Stimulated activated naive CD8-positive, alpha-beta T cell treated with anti-CD3 and anti-CD28 coated beads, Interleukin-15, amount 100 ng/mL, for 72 hours (primary cell): ENCODE results near the gene ZNF521.

ENCODE experiments used
- ATAC-seq: fragments of 150-1000 bp; cut with Tn5 transposase; 2 replicates; pipeline ENCODE4 v1.10.0; 2021; ENCODE audit warnings: mild to moderate bottlenecking, moderate library complexity
- DNase-seq, 2 donors: peaks; one replicate each; pipeline ENCODE4 v3.0.0; 2021 to 2022
- H3K27ac Mint-ChIP-seq, 2 donors: one replicate each; pipeline ENCODE4 v1.8.0; 2022; ENCODE audit warnings: mild to moderate bottlenecking in 2 of 2, mixed read lengths in 2 of 2, moderate library complexity in 2 of 2
- H3K27me3 Mint-ChIP-seq: one replicate; pipeline ENCODE4 v1.8.0; 2022; ENCODE audit warnings: mixed read lengths
- H3K4me1 Mint-ChIP-seq: one replicate; pipeline ENCODE4 v1.8.0; 2022; ENCODE audit warnings: mild to moderate bottlenecking, mixed read lengths
- H3K4me3 Mint-ChIP-seq, 2 donors: one replicate each; pipeline ENCODE4 v1.8.0; 2022; ENCODE audit warnings: mild to moderate bottlenecking in 2 of 2, mixed read lengths in 2 of 2, moderate library complexity in 1 of 2
- H3K9me3 Mint-ChIP-seq, 2 donors: one replicate each; pipeline ENCODE4 v1.8.0; 2022; ENCODE audit warnings: mixed read lengths in 2 of 2

The ZNF521 gene

GRCh38 chr18:25234740-25235345 lies 117.1 kb downstream of the ZNF521 start:
- DNase-seq (no peak), ATAC-seq (no peak)
- Mint-ChIP-seq H3K9me3 (no peaks in the 10 kb centered on the region), H3K27me3 (no peaks in the 10 kb centered on the region), H3K27ac (no peak overlapping the region), H3K4me3 (no peak overlapping the region), H3K4me1 (no peaks in the 10 kb centered on the region)

- no peak overlapping the region for H3K4me3 Mint-ChIP-seq
- no peak overlapping the region for H3K27ac Mint-ChIP-seq
- DNase-seq (no peak), ATAC-seq (no peak)
- H3K4me1 Mint-ChIP-seq: no peaks in the 10 kb centered on the region
- H3K9me3 Mint-ChIP-seq: no peaks in the 10 kb centered on the region
- no peaks in the 10 kb centered on the region for H3K27me3 Mint-ChIP-seq
Measured at GRCh38 chr18:25234322-25234639, 117.7 kb downstream of the ZNF521 start.

- no peaks in the 10 kb centered on the region for H3K9me3 Mint-ChIP-seq
- ATAC-seq (no peak), DNase-seq (no peak)
- H3K27me3 Mint-ChIP-seq: no peaks in the 10 kb centered on the region
- no peak overlapping the region for H3K4me3 Mint-ChIP-seq
- no peak overlapping the region for H3K27ac Mint-ChIP-seq
- no peaks in the 10 kb centered on the region for H3K4me1 Mint-ChIP-seq
Measured at GRCh38 chr18:25233528-25234321, 118.2 kb downstream of the ZNF521 start.

- Mint-ChIP-seq H3K4me3 (no peak overlapping the region), H3K27me3 (no peaks in the 10 kb centered on the region), H3K4me1 (no peaks in the 10 kb centered on the region), H3K9me3 (no peaks in the 10 kb centered on the region), H3K27ac (peak overlapping the region in 1 of 2 donors; percentile 44)
- DNase-seq (no peak), ATAC-seq (no peak)
Measured at GRCh38 chr18:25231327-25231691, 120.7 kb downstream of the ZNF521 start.

- no peaks in the 10 kb centered on the region for H3K9me3 Mint-ChIP-seq
- no peaks in the 10 kb centered on the region for H3K4me1 Mint-ChIP-seq
- DNase-seq (no peak), ATAC-seq (no peak)
- H3K27ac Mint-ChIP-seq: no peak overlapping the region
- no peaks in the 10 kb centered on the region for H3K27me3 Mint-ChIP-seq
- no peak overlapping the region for H3K4me3 Mint-ChIP-seq
Measured at GRCh38 chr18:25230658-25231326, 121.2 kb downstream of the ZNF521 start.

GRCh38 chr18:25229920-25230319 lies 122.0 kb downstream of the ZNF521 start:
- H3K27ac Mint-ChIP-seq: no peak overlapping the region
- H3K4me3 Mint-ChIP-seq: no peak overlapping the region
- no peaks in the 10 kb centered on the region for H3K9me3 Mint-ChIP-seq
- ATAC-seq: no peak
- H3K27me3 Mint-ChIP-seq: no peaks in the 10 kb centered on the region
- DNase-seq: no peak
- no peaks in the 10 kb centered on the region for H3K4me1 Mint-ChIP-seq

- Mint-ChIP-seq H3K4me3 (no peak overlapping the region), H3K27ac (peak overlapping the region in 1 of 2 donors; percentile 42), H3K27me3 (no peaks in the 10 kb centered on the region), H3K9me3 (no peaks in the 10 kb centered on the region), H3K4me1 (no peaks in the 10 kb centered on the region)
- ATAC-seq: no peak
- DNase-seq: no peak
Measured at GRCh38 chr18:25229081-25229480, 122.9 kb downstream of the ZNF521 start.

- ATAC-seq: no peak
- H3K4me1 Mint-ChIP-seq: no peaks in the 10 kb centered on the region
- no peak overlapping the region for H3K27ac Mint-ChIP-seq
- no peaks in the 10 kb centered on the region for H3K27me3 Mint-ChIP-seq
- no peak for DNase-seq
- H3K9me3 Mint-ChIP-seq: no peaks in the 10 kb centered on the region
- H3K4me3 Mint-ChIP-seq: no peak overlapping the region
Measured at GRCh38 chr18:25228410-25228809, 123.6 kb downstream of the ZNF521 start.

- no peak overlapping the region for H3K27ac Mint-ChIP-seq
- no peak for ATAC-seq
- H3K4me3 Mint-ChIP-seq: no peak overlapping the region
- H3K9me3 Mint-ChIP-seq: no peaks in the 10 kb centered on the region
- no peak for DNase-seq
- H3K4me1 Mint-ChIP-seq: no peaks in the 10 kb centered on the region
- no peaks in the 10 kb centered on the region for H3K27me3 Mint-ChIP-seq
Measured at GRCh38 chr18:25225151-25225550, 126.8 kb downstream of the ZNF521 start.

GRCh38 chr18:25223899-25224886 lies 127.8 kb downstream of the ZNF521 start:
- no peaks in the 10 kb centered on the region for H3K9me3 Mint-ChIP-seq
- DNase-seq (no peak), ATAC-seq (no peak)
- no peak overlapping the region for H3K4me3 Mint-ChIP-seq
- H3K4me1 Mint-ChIP-seq: no peaks in the 10 kb centered on the region
- H3K27ac Mint-ChIP-seq: no peak overlapping the region
- no peaks in the 10 kb centered on the region for H3K27me3 Mint-ChIP-seq

GRCh38 chr18:25223211-25223610 lies 128.8 kb downstream of the ZNF521 start:
- ATAC-seq (no peak), DNase-seq (no peak)
- no peak overlapping the region for H3K27ac Mint-ChIP-seq
- no peaks in the 10 kb centered on the region for H3K9me3 Mint-ChIP-seq
- no peaks in the 10 kb centered on the region for H3K4me1 Mint-ChIP-seq
- H3K27me3 Mint-ChIP-seq: no peaks in the 10 kb centered on the region
- no peak overlapping the region for H3K4me3 Mint-ChIP-seq

- Mint-ChIP-seq H3K27me3 (no peaks in the 10 kb centered on the region), H3K4me3 (no peak overlapping the region), H3K9me3 (no peaks in the 10 kb centered on the region), H3K27ac (no peak overlapping the region), H3K4me1 (no peaks in the 10 kb centered on the region)
- DNase-seq: no peak
- ATAC-seq: no peak
Measured at GRCh38 chr18:25222648-25223047, 129.3 kb downstream of the ZNF521 start.

- ATAC-seq: no peak
- Mint-ChIP-seq H3K27ac (no peak overlapping the region), H3K9me3 (no peaks in the 10 kb centered on the region), H3K4me3 (no peak overlapping the region), H3K27me3 (no peaks in the 10 kb centered on the region), H3K4me1 (no peaks in the 10 kb centered on the region)
- no peak for DNase-seq
Measured at GRCh38 chr18:25210622-25211021, 141.3 kb downstream of the ZNF521 start.

GRCh38 chr18:25192065-25192464 lies 159.9 kb downstream of the ZNF521 start:
- DNase-seq (no peak), ATAC-seq (no peak)
- Mint-ChIP-seq H3K4me1 (no peaks in the 10 kb centered on the region), H3K9me3 (no peaks in the 10 kb centered on the region), H3K4me3 (no peak overlapping the region), H3K27ac (no peak overlapping the region), H3K27me3 (no peaks in the 10 kb centered on the region)

- Mint-ChIP-seq H3K4me1 (no peaks in the 10 kb centered on the region), H3K27me3 (peaks cover 1% of the 10 kb centered on the region), H3K27ac (no peak overlapping the region), H3K9me3 (no peaks in the 10 kb centered on the region), H3K4me3 (no peak overlapping the region)
- ATAC-seq: no peak
- DNase-seq: no peak
Measured at GRCh38 chr18:25190472-25190871, 161.5 kb downstream of the ZNF521 start.
